NT2/D1 (cell line): ENCODE data around the gene DEFB131B.

Experiments used
- SUZ12 ChIP-seq: IDR thresholded peaks from 2 replicates; pipeline ENCODE4 v1.6.1; 2011; ENCODE audit not compliant: insufficient read length, insufficient read depth; ENCODE audit errors: extremely low read depth
- YY1 ChIP-seq: IDR thresholded peaks from 2 replicates; pipeline ENCODE4 v1.6.1; 2011; ENCODE audit not compliant: insufficient read length, insufficient read depth
- ZNF274 ChIP-seq: IDR thresholded peaks from 2 replicates; pipeline ENCODE4 v1.6.1; 2011; ENCODE audit warnings: mild to moderate bottlenecking, low read depth, low read length

DNA sequence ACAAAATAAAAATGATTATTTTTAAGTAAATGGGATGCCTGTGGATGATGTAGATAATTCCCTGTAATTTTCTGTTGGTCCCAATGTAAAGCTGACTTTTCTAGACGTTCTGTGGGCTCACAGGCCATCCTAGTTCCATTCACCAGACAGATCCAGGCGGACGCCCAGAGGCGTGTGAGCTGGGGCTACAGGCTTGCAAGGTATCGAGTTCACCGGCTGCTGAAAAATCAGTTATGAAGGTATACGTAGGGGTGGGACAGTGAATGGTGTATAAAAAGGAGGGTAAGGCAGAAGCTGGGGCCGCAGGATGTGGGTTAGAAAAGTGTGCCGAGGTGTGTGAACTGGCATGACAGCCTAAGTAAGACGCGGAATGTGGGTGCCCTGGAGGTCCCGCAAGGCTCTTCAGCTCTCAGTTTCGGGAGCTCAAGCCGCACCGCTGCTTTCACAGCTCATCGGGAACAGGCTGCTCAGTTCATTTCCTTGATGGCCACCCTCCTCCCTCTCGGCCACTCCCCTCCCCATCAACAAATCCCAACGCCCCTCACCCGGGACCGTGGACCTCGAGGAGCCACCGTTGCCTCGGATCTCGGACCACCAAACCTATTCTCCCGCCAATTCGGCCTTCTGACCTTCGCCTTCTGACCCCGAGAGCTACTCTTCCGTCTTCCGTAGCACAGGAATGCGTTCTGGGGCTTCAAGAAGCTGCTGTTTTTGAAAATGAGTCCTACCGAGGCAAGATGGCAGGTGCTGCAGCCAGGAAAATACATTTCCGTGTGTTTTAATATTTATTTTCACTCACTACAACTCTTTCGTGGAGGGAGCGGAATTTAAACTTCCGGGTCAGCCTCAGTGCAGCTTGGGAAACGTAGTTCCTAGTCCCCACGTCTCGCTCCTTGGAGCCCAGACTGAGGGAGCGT, 49.8 kb downstream of the DEFB131B start, which contains the start of gene XNDC1N:
- TF ChIP-seq YY1 (no peak), ZNF274 (no peak), SUZ12 (no peak)
